NCI-H2029 treated with DMSO at 0.1 percent for 48 hours (cell line): Measurements from ENCODE around the gene KIDINS220.

Experiments
- DNase-seq: peaks from one replicate; lab custom pipeline; 2025; lab: John Stamatoyannopoulos, UW

Gene KIDINS220

GRCh38 chr2:8851811-8852560 is 14.6 kb upstream of the KIDINS220 start:
- DNase-seq = no peak

DNA sequence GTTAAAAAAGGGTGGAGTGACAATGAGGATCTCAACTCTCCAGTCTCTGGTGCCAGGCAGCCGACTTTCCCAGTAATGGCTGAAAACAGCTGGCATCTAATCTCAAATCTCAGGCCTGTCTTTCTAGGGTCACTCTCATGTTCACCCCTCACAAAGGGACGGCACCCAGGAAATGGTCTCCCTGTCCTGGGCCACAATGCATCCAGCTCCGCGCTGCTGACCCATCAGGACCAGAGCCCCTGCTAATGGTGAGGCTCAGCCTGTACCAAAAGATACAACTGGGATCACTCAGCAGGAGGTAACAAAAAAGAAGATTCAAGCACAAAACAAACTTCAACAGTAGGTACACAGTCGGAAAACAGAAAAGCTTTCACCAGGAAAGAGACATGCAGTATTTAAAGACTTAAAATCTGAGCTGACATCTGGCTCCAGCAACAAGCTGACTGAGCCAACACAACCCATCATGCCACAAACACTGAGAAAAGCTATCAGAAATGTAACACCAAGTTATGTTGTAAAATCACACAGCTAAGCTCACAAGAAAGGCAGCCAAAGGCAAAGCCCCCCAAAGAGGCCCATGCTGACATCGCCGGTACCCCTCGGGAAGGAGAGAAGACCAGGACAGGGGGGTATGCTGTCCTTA is 13.6 kb upstream of the KIDINS220 start:
- no peak for DNase-seq

DNA sequence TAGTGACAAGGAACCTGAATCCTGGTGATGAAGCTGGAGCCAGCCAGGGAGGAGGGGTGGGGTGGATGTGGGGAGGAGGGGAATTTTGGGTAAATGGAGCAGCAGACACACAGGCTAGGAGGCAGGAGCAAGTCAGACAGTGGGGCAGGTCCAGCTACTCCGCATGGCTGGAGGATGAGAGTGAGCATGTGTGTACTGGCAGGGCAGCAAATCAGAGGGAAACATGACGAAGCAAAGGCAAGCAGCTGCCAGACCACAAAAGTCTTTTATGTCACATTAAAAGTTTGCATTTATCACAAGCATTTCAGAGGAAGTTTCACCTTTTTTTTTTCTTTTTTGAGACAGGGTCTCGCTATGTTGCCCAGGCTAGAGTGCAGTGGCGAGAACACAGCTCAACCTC is 11.9 kb upstream of the KIDINS220 start:
- DNase-seq = no peak

DNA sequence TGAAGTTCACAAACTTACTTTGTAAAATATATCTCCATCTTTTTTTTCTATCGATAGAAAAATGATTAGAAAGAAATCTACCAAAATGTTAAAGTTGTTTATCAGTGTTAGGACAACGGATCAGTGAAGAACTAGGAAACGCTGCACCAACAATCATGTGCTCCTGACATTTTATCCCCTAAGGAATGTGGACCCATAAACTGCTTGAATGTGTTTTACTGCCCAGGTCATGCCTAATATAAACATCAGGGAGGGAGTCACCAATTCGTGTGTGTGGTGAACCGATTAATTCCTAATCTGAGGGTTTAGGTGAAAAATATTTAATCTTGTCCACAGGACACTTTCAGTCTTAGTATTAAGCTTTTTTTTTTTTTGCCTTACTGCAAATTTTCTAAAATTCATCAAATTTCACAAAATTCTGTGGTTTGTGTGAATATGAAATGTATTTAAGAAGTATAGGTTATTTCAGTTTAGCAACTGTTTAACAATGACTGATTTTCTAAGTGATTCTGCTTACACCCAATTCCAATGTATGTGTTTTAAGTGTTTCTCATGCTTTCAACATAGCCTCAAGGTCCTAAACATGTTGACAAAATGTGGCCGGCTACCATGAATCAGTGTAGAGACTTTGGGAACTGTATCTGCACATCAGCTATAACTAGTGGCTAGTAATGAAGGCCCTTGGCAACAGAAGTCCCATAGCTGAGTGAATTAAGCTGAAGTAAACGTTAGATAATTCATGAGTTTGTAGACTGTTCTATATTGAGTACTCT is 11.1 kb upstream of the KIDINS220 start:
- DNase-seq = no peak

DNA sequence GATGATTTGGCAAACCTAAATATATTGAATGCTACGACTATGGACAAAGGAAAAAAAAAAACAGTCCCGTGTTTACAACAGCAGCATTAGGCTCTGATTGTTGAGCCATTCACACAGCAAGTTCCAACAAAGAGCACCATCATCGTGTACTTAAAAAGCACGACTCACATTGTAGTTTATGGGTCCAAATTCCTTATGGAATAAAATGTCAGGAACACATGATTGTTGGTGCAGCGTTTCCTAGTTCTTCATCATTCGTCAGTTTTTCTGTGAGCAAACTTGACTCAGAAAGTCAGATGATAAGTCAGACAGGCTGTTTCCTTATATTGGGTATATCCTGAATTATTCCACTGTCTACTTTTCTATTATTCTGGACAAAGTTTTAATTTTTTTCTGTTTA is 10.0 kb upstream of the KIDINS220 start:
- no peak for DNase-seq

DNA sequence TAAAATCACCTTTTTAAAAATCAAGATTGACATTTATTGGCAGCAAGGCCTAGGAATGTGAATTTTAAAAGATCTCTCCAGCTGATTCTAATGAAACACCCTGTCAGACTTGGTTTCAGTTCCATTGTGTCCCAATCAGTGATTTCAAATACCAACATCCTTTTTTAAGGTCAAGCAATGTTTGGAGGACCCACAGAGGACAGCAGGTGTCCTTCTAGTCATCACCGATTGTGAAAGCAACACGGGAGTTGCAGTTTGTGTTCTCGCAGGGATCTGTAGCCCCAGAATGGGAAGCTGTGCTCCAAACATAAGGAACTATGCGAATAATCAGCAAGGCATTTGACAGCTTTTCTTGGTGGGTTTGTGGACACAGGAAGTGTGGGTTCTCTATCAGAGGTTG is 4.5 kb upstream of the KIDINS220 start:
- no peak for DNase-seq

GRCh38 chr2:8840475-8841091 is 3.2 kb upstream of the KIDINS220 start:
- DNase-seq = no peak

- DNase-seq = no peak
Measured at GRCh38 chr2:8839189-8839965, 2.0 kb upstream of the KIDINS220 start.

GRCh38 chr2:8837795-8838140 is 355 bp upstream of the KIDINS220 start:
- no peak for DNase-seq

GRCh38 chr2:8835279-8835678 is 2.1 kb downstream of the KIDINS220 start:
- DNase-seq = no peak

DNA sequence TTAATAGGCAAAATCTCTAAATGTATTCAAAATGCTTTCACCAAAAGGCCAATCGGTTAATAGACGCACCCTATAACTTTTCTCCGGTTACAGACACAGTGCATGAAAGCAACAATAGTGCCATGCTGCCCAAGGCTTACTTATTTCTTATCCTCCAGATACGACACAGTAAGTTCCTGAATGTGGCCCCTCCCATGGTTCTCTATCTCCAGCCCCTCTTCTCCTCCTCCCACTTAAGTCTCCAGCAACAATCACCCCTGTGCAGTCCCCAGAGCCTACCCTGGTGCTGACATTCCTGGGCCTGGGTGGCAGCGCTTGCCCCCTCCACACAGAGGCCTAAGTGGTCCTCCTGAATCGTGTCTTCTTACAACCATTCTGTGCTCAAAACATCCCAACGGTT is 3.6 kb downstream of the KIDINS220 start:
- DNase-seq = no peak

DNA sequence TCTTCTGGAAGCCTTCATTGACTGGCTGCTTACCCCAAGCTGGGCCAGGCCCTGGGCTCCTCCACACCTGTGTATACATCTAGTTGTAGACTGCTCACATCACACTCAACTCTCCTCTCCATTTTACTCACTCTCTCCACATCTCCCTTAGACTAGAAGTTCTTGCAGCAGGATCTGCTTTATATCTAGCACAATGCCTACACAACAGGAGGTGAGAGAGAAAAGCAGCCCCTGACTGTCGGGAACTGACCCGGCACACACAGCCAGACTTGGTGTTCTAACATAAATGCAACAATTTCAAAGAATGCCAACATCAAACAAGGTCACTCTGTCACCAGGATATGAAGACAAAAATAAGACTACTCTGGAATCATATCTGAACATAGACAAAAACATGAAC is 5.9 kb downstream of the KIDINS220 start:
- DNase-seq = no peak

- DNase-seq = no peak
Measured at GRCh38 chr2:8827729-8828128, 9.7 kb downstream of the KIDINS220 start.

- DNase-seq = no peak
Measured at GRCh38 chr2:8822218-8822617, 15.2 kb downstream of the KIDINS220 start.

DNA sequence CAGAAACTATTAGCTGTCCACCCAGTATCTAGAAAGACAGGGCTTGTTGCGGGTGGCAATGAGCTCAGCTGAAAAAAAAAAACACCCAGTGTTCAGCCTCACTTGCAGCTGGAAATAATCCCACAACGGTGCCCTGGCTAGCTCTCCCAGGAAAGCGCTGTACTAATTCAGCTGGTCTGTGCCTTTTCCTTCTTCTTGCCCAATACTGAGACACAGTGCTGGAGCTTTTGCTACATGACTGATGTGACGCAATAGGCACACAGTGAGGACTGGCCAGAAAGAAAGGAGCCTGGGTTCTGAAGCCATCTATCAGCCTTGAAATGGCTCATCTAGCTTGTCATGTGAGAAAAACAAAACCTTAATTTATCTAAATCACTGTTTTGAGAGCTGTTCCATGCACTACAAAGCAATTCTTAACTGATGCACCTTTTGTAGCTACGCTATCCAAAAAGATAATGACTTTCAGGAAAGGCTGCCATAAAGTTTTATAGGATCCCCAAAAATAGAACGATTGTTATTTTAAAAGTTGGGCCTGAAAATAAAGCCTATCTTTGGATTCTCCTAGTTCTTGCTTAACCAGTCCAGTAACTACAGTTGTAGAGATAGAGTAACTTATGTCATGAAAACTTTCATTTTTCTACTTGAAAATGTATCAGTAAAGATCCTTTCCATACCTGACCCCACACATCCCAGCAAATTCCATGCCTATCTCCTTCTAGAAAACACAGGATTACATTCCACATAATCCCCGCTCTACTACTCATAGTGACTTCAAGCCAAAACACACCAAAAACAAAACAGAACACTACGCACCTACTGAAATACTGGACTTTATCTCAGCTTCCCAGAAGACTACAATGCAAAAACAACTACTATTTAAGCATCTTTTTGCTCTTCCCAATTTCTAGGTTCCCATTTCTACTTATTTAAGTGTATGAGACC is 15.9 kb downstream of the KIDINS220 start:
- DNase-seq = no peak

- DNase-seq = no peak
Measured at GRCh38 chr2:8819948-8820347, 17.5 kb downstream of the KIDINS220 start.

- no peak for DNase-seq
Measured at GRCh38 chr2:8819194-8819593, 18.2 kb downstream of the KIDINS220 start.

DNA sequence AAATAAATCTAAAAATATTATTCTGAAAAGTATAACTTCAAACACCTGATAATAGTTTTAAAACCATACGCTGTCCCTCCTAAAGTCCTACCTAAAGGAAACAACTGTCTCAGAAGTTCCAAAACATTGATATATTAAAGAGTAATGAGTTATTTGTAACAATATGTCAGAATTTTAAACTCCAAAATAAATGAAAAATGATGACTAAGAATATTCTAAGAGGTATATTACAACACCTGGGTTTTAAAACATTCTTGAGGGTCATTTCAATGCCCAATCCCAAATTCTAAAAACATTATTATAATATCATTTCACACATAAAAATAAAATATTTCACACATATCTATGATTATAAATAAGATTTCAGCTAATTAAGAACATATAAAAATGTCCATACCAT is 20.2 kb downstream of the KIDINS220 start:
- DNase-seq = no peak

GRCh38 chr2:8806885-8807704 is 30.3 kb downstream of the KIDINS220 start:
- DNase-seq = no peak
